Hepatic stellate cell (primary cell): ENCODE measurements around the gene MSMP.
A peak's percentile ranks its signal among the peaks of the same experiment; 100 is the strongest.

Source experiments
- DNase-seq: peaks from one replicate; pipeline ENCODE4 v3.0.0; 2011; ENCODE audit warnings: low spot score

MSMP gene

GRCh38 chr9:35743452-35743851 lies 10.6 kb downstream of the MSMP start:
- DNase-seq = no peak

- no peak for DNase-seq
Observed at GRCh38 chr9:35741740-35742139, 12.3 kb downstream of the MSMP start.

GRCh38 chr9:35740243-35740642 lies 13.8 kb downstream of the MSMP start:
- DNase-seq = no peak

- DNase-seq = no peak
Observed at GRCh38 chr9:35738924-35739323, 15.2 kb downstream of the MSMP start.

- DNase-seq = no peak
Observed at GRCh38 chr9:35738186-35738585, 15.9 kb downstream of the MSMP start.

GRCh38 chr9:35737143-35737542 lies 16.9 kb downstream of the MSMP start:
- no peak for DNase-seq

GRCh38 chr9:35736201-35736633 lies 17.9 kb downstream of the MSMP start:
- DNase-seq = peak; percentile 76

- DNase-seq = no peak
Observed at GRCh38 chr9:35734096-35734495, 20.0 kb downstream of the MSMP start.

GRCh38 chr9:35732800-35733541 lies 21.1 kb downstream of the MSMP start:
- peak; percentile 77 for DNase-seq

GRCh38 chr9:35732185-35732799 lies 21.8 kb downstream of the MSMP start, which contains the start of the genes CREB3 and TLN1:
CREB3 (plus strand) TSS chr9:35732666; CDS start chr9:35732773, 107 bp downstream.
TLN1 (minus strand) TSS chr9:35732195; CDS start chr9:35725694, 6,501 bp downstream.
- peak; percentile 97 for DNase-seq

GRCh38 chr9:35731415-35732184 lies 22.5 kb downstream of the MSMP start:
- no peak for DNase-seq

- DNase-seq = no peak
Observed at GRCh38 chr9:35730486-35730854, 23.6 kb downstream of the MSMP start.

GRCh38 chr9:35729700-35730485 lies 24.2 kb downstream of the MSMP start:
- DNase-seq = peak; percentile 93

- DNase-seq = no peak
Observed at GRCh38 chr9:35729101-35729500, 25.0 kb downstream of the MSMP start.

GRCh38 chr9:35728041-35728971 lies 25.8 kb downstream of the MSMP start:
- peak; percentile 86 for DNase-seq

- DNase-seq = no peak
Observed at GRCh38 chr9:35727676-35728040, 26.4 kb downstream of the MSMP start.

GRCh38 chr9:35726931-35727330 lies 27.1 kb downstream of the MSMP start:
- no peak for DNase-seq

GRCh38 chr9:35725362-35725761 lies 28.7 kb downstream of the MSMP start:
- no peak for DNase-seq

GRCh38 chr9:35723908-35724307 lies 30.2 kb downstream of the MSMP start:
- DNase-seq = no peak

GRCh38 chr9:35723426-35723825 lies 30.6 kb downstream of the MSMP start:
- DNase-seq = no peak

GRCh38 chr9:35719546-35719945 lies 34.5 kb downstream of the MSMP start:
- DNase-seq = no peak
